Hematopoietic multipotent progenitor cell treated with erythropoietin and hydrocortisone succinate and interleukin-3 and kit ligand, for 6 days (in vitro differentiated cells): ENCODE data around the gene ZNF740.
A peak's percentile ranks its signal among the peaks of the same experiment; 100 is the strongest.
"Not testable (repeated sequence)": the region's sequence is repeated elsewhere in the genome, so short reads cannot be mapped to it uniquely, and the experiment has no call there.

Experiments used
- DNase-seq: peaks from one replicate; pipeline ENCODE4 v3.0.0-alpha.2; 2015

The ZNF740 gene

DNA sequence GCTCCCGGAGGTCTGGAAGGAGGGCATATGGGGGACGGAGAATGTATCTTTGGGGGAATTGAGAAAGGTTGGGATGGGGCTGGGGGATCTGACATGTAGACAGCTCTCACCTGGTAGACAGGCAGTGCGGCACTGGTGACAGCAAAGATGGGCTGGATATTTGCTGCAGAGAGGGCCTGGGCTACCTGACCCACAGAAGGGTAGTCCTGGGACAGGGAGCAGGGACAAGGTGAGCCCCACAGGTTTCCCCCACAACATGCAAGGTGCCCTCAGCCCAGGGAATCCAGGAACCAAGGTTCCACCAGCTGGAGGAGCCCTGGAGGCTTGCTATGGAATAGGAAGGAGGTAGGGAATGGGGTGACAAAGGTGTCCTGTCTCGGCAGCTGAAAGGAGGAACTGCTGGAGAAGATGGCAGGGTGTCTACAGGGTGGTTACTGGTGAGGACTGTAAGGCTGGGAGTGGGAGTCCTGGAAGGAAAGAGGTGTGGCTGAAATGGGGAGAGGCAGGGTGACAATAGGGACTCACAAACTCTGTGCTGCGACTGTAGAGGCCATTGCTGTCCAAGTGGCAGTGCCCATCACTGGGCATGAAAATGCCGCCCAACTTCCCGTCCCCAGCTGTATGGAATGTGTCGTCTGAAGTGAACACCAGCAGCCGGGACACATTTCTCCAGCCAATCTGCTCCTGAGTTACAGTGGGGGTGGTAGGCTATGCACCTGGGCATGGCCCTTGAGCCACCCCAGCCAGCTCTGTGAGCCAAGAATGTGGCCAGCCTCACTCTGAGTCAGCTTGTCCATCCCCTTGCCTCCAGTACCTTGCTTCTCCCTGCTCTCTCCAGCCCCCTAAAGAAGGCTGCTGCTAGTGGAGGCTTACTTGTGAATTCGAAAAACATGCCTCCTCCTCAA, 15.2 kb downstream of the ZNF740 start:
- no peak for DNase-seq

DNA sequence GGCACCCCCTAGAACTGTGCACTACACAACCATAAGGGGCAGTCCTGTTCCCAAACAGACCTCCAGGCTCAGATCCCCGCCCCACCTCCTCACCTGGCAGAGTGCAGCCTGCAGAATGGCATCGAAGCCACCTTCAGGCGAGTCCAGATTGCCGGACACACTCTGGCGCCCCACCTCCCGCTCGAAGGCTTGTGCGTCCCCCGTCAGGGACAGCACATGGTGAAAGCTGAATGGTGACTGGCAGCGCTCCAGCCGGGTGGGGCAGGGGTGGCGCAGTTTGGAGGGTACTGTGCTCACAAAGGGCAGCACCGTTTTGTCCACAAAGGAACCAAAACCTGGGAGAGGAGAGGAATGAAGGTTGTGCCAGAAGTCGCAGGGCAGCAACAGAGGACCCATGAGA, 16.0 kb downstream of the ZNF740 start:
- DNase-seq = no peak

DNA sequence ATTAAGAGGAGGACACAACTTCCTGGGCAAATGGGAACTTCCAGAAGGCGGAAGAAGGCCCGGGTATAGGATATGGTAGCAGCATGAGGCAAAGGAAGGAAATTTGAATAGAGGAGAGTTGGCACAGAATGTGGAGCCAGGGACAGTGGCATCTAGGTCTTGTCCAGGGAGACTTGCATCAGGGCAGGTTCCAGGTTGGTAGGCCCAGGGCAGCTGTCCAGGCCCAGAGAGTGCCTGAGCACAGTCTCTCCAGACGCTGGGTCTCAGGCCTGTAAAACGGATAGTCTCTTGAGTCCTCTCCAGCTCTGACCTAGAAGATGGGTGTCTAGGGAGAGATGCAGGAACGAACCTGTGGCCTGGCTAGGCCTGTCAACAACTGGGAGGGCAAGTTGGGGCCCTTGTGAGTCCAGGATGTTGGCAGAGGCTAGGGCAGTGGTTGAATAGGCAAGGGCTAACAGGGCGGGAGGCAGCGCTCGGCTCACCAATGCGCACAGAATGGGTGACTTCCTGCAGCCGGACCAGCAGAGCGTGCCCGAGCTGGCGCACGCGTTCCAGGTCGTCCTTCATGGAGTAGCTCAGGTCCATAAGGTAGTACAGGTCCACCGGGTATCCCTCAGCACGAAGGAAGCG, 16.6 kb downstream of the ZNF740 start:
- no peak for DNase-seq

DNA sequence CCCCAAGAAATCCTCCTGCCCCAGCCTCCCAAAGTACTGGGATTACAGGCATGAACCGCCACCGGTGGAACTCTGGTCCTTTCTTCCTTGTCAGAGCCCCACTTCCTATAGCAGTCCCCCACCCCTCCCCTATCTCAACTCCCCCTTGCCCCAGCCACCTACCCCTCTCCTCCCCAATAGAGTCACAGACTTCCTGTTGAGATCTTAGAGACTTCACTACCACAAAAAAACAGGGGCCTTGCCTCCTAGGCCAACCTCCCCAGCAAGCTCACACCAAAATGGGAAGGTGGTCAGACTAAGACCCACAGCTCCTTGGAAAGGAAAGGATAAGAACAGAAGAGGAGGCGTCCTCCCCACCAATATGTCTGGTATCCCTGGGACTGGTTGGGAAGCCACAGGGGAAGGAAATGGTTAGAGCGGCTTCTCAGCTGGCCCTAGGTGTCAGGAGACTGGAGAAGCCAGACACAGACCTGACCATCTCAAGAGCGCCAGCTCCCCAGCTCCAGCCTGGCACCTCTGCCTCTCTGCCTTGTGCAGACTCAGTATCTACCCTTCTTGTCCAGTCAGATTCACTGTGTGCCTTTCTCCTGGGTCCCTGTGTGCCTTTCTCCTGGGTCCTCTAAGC, 18.1 kb downstream of the ZNF740 start:
- no peak for DNase-seq

DNA sequence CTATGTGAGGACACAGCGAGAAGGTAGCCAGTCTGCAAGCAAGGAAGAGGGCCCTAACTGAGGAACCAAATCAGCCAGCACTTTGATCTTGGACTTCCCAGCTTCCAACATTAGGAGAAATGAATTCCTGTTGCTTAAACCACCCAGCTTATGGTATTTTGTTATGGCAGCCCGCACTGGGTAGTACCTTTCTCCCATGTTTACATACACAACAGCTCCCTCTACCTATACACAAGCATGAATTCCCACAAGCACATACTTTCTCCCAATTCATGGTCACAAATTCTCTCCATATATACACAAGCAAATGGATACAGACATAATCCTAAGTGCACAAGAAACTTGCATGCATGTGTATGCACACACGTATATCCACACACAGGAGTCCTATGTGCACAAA, 19.2 kb downstream of the ZNF740 start:
- DNase-seq = no peak

DNA sequence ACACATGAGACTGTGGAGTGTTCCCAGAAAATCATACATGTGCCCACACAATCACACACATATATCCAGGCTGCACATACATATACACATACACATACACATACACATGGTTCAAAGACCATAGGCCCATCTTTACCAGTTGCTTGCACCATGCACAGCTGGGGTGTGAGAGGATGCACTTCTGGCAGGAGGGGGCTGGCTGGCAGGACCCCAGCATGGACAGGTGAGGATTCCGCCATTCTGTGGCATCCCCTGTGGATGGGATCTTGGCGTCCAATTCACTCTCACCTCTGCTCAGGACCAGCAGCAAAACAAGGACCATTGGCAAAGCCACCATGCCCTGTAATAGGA, 19.6 kb downstream of the ZNF740 start:
- DNase-seq = no peak

DNA sequence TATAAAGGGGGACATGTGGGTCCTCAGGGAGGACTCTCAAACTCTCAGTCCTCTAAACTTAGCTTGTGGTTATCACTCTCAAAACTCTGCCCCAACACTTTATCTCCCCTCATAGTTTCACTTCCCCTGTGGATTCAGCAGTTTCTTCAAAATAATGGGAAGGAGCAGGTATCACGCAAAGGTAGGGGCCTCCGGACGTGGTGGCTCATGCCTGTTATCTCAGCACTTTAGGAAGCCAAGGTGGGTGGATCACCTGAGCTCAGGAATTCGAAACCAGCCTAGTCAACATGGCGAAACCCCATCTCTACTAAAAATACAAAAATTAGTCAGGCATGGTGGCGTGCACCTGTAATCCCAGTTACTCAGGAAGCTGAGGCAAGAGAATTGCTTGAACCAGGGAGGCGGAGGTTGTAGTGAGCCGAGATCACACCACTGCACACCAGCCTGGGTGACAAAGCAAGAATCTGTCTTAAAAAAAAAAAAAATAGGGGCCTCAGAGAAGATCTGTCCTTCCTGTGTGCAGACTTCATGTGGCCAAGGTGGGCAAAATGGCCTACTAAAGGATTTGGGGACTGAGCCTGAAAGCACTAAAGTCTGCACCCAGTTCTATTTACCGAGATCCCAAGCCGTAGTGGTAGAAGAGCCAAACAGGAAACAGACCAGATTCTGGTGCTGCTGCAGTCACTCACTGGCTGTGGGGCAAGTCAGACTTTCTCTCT, 20.1 kb downstream of the ZNF740 start:
- DNase-seq = peak; percentile 63

DNA sequence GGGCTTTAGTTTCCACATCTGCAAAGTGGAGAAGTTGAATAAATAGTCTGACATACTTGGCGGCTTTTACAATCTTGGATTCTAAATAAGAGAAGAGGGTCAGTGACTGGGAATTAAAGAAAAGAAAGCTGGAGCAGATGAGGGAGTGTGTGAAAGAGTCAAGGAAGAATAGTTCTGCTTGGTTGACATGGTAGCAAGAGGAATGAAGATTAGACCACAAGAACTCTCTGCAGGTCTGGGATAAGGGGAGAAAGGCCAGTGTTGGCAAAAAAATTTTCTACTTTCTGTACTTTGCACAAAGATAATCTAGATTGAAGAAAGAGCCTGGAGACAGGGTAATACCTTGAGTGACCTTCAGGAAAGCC, 20.6 kb downstream of the ZNF740 start:
- DNase-seq = peak; percentile 79

DNA sequence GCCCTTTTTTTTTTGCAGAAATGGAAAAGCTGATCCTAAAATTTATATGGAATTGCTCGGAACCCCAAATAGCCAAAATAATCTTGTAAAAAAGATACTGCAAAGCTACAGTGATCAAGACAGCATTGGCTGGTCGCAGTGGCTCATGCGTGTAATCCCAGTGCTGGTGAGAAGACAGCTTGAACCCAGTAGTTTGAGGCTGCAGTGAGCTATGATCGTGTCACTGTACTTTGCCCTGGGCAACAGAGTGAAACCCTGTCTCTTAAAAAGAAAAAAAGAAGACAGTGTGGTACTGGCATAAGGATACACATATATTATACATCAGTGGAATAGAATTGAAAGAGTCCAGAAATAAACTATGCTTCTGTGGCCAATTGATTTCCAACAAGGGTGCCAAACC, 21.1 kb downstream of the ZNF740 start:
- no peak for DNase-seq

DNA sequence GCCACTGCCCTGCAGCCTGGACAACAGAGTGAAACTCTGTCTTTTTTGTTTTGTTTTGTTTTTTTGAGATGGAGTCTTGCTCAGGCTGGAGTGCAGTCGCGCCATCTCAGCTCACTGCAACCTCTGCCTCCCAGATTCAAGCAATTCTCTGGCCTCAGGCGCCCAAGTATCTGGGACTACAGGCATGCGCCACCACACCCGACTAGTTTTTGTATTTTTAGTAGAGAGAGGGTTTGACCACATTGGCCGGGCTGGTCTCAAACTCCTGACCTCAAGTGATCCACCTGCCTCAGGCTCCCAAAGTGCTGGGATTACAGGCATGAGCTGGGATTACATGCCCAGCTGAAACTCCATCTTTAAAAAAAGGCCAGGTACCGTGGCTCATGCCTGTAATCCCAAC, 21.8 kb downstream of the ZNF740 start:
- not testable (repeated sequence) for DNase-seq

DNA sequence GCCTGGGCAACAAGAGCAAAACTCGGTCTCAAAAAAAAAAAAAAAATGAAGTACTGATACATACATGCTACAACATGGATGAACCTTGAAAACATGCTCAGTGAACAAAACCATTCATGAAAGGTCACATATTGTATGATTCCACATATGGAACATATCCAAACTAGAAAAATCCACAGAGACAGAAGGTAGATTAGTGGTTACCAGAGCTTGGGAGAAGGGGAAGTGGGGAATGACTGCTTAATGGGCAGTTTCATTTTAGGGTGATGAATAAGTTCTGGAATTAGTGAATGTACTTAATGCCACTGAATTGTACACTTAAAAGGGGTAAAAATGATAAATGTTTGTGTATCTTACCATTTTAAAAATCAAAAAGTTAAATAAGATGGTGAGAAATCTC, 23.8 kb downstream of the ZNF740 start:
- no peak for DNase-seq

DNA sequence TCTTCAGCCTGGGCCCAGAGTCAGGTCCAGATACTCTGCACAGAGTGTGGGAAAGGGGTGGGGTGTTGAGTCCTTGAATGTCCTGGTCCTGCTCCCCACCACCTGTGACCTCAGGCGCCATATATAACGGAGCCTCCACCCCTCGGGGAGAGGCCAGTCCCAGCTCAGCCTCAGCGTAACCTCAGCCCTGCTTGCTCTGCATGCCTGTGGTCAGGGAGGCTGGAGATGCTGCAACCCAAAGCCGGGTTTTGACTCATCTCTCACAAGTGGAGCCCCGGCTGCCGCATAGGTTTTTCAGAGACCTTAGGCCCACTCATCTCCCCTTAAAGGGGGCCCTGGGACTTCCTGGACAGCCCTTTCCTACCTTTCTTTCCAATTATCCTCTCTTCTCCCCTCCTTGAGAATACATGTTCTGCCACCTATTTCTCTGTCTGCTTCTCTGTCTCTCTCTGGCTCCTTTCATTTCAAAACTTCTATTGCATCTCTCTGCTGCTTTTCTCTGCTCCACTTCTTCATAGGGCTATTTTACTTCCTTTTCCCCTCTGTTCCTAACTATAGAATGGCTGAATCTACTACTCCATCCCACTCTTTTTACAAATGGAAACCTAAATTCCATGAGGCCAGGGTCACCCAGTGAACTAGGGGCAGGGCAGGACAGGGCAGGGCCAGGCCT, 25.4 kb downstream of the ZNF740 start:
- DNase-seq = peak; percentile 42

DNA sequence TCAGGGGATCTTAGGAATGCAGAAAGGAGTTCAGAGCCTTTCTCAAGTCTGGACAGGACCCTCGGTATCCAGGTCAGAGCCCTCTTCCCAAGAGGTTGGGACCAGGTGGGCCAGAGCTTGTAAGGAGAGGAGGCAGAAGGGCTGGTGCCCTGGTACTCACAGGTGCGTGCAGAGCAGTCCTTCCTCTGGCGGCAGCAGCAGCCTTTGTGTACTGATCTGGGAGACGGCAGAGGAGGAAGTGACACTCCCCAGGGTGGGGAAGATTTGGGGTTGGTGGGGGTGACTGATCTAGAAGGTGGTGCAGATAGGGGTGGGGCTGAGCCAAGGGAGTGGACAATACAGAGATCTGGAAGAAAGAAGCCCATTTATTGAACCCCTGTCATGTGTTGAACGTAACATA, 26.5 kb downstream of the ZNF740 start, which contains the start of gene ITGB7:
Gene ITGB7, minus strand, starts transcription at position 210 of the 400 bp plus-strand sequence. CDS start 6,808 bp downstream, outside the sequence.
- peak; percentile 86 for DNase-seq

DNA sequence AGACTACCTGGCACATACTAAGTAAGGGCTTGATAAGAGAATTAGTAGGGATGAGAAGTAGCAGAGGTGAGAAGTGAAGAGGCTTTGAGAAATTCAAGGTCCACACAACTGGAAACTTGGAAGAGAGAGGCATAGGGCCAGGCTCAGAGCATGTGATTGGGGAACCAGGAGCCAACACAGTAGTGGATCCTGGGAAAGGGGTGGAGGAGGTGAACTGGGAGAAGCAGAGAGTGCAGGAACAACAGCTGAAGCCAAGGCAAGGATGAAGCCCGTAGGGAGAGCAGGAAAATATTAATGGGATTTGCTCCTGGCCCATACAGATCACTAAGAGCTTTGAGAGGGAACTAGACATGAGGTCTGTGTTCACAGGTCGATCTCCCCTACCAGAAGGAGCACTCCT, 27.9 kb downstream of the ZNF740 start:
- no peak for DNase-seq

DNA sequence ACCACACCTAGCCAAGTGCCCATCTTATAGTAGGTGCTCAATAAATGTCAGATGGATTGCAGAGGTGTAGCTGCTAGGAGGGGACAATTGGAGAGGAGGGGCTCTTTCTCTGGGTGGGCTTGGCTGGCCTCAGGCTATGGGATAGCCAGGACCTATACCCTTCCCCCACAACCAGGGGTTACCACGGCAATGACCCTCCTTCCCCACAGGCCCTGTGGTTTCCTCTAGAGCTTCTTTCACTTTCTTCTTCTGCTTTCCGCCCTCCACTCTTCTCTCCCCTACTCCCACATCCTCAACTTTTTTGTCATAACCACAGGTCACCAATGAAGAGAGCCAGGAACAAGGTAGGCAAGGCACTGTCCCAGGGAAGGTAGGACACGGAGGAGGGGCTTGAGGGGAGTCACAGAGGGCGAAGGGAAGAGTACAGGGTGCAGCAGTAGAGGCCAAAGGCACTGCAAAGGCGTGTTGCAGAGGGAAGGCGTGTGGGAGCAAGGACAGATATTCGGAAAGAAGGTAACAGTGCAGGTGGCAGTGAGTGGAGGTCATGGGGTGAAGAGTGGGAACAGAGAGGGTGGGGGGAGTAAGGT, 28.4 kb downstream of the ZNF740 start:
- peak; percentile 69 for DNase-seq

DNA sequence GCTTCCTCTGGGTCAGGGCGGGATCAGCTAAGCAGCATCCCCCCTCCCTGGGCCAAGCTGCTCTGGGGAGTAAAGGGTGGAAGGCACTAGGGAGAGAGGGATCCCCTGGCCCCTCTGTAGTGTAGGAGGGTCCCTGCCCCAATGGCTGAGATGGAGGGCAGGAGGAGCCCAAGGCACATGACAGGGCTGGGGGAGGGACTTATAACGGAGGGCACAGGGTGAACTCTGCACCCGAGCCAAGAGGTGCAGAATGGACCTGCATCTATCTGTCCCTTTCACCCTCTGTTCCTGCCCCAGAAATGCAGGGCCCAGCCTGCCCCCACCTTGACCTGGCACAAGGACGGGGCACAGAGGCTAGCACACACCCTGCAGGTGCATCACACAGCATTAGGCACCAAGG, 30.3 kb downstream of the ZNF740 start:
- no peak for DNase-seq

DNA sequence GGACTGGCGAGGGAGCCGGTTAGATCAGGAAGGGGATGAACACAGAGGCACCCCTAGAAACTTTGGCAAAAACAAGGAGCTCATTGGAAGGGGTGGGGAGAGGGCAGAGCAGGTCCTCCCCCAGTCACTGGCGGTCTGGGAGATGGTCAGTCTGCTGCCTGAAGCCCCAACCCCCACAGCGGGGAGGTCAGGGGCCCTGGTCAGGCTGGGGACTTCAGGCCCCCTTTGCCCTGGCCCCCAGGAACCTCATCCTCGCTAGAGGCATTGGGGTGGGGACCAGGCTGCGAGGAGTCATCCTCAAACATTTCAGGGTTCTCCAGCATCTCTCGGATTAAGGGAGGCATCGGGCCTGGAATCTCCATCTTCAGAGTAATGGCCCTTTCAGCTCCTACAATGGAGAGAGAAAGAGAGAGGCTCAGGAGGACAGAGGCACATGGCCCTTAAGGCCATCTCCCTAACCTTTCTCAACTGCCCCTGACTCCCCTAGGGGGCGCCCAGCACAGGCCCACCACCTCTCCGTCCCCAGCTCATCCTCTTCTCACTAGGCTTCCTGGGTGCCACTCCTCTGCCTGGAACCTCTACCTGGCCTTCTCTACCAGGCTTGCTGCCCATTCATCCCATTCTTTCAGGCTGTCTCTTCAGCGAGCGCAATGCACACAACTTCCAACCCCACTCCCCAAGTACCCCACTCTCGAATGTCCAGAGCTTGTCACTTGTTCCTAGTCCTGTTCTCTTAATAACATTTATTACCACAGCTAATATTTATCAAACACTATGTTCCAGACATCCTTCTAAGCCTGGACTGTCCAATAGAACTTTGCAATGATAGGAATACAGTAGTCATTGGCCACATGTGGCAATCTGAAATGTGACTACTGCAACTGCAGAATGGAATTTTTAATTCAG, 31.2 kb downstream of the ZNF740 start:
- peak; percentile 67 for DNase-seq

DNA sequence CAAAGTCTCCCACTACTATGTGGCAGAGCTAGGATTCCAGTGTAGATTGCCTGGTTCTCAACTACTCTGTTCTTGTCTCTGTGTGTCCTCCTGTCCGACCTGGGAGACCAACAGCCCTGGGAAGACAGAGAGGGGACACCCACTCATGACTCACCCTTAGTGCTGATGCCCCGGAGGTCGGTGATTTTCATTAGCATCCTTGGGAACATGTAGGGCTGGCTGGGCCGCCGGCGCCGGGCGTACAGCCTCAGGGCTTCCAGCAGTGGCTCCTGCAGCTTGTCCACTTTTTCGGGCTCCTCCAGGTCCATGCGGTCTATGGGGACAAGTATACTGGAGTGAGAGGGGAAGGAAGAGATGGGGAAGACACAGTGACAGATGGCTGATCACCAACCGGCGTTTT, 32.4 kb downstream of the ZNF740 start:
- no peak for DNase-seq

DNA sequence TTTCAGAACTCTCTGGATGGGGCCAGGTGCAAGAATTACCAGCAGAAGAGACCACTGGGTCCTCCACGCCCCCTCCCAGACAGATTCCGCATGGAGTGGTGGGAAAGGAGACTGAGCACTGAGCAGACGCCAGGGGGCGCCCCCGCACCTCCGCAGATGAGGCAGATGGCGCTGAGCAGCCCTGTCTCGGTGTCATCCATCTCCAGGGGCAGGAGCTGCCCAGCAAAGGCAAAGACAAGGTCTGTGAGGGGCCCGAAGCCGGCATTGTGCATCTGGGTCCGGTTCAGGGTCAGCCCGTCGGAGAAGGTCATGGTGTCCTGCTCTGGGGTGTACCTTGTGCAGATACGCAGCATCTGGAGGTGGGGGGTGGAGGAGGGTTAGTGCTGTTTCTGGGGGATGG, 32.8 kb downstream of the ZNF740 start:
- peak; percentile 89 for DNase-seq

DNA sequence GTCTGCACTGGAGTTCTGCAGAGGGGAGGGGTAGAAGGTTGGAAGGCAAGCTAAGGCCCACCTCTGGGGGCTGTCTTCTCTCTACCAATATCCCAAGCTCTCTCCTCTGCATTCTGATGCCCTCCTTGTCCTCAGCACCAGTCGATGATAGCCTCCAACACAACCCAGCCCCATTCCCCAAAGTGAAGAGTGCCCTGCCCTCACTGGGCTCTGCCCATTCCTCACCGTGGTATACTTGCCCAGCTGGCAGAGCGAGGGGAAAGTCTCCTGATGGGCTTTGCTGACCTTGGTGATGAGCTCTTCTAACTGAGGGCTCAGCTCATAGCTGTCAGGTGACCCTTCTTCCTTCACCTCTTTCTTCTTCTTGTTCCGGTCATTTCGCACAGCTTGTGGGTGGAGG, 33.7 kb downstream of the ZNF740 start:
- DNase-seq = no peak
